COLO829 (cell line): Measurements from ENCODE around the gene GFOD1.
"Not testable (repeated sequence)": the region's sequence is repeated elsewhere in the genome, so short reads cannot be mapped to it uniquely, and the experiment has no call there.

Source experiments
- DNase-seq: peaks from one replicate; pipeline ENCODE4 v3.0.0; 2012; ENCODE audit warnings: low spot score

The GFOD1 gene

DNA sequence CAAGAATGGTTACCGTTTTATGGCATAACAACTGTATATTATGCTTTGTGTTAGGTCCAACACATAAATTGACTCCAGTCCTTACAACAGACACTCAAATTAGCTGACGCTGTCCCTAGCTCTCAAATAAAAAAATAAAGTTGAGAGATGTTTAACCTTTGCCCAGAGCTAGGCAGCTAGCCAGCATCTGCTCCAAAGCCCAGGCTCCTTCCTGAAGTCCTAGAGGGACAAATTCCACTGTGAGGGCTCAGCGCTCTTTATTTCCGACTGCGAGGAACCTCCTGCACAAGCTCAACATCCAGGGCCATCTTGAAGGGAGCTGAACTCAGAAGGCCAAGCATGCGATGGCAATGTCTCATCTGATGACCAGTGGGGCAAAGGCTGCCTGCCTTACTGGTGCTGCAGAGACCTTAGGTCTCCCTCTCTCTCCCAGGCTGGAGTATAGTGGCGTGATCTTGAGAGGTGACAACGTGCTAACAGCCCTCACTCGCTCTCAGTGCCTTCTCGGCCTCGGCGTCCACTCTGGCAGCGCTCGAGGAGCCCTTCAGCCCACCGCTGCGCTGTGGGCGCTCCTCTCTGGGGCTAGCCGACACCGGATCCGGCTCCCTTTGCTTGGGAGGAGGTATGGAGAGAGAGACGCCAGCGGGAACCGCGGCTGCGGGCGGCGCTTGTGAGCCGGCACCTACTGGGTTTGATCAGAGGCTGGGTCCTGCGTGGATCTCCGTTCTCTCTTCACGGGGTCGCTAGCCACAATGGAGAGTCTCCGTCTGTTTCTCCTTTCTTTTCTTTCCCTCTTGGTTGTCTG, 24.7 kb upstream of the GFOD1 start:
- DNase-seq: no peak

- not testable (repeated sequence) for DNase-seq
Observed at GRCh38 chr6:13511141-13511571, 23.8 kb upstream of the GFOD1 start.

DNA sequence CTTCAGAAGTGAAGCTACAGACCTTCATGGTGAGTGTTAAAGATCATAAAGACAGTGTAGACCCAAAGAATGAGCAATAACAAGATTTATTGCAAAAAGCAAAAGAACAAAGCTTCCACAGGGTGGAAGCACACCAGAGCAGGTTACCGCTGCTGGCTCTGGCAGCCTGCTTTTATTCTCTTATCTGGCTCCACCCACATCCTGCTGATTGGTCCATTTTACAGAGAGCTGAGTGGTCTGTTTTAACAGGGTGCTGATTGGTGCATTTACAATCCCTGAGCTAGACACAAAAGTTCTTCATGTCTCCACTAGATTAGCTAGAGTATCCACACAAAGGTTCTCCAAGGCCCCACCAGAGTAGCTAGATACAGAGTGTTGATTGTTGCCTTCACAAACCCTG, 23.0 kb upstream of the GFOD1 start:
- DNase-seq: not testable (repeated sequence)

- DNase-seq: no peak
Observed at GRCh38 chr6:13508711-13509705, 21.6 kb upstream of the GFOD1 start.

GRCh38 chr6:13507306-13507860, 20.0 kb upstream of the GFOD1 start:
- peak; percentile 68 for DNase-seq

DNA sequence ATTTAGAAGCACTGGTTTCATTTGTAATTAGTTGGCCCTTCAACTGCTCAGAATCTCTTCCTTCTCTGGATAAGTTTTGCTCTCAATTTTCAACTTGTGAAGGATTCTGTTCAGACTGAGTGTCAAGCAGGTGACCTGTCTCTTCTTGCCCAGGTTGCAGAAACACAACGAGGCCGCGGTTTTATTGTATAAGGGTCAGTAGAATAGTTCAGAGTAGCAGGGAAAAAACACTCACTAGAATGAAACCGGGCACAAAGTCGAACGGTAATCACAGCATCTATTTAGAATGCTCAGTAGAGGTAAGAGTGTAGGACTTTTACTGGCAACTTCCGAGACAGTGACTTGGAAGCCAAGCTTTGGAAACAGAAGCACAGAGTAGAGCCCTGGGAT, 17.9 kb upstream of the GFOD1 start:
- DNase-seq: no peak

DNA sequence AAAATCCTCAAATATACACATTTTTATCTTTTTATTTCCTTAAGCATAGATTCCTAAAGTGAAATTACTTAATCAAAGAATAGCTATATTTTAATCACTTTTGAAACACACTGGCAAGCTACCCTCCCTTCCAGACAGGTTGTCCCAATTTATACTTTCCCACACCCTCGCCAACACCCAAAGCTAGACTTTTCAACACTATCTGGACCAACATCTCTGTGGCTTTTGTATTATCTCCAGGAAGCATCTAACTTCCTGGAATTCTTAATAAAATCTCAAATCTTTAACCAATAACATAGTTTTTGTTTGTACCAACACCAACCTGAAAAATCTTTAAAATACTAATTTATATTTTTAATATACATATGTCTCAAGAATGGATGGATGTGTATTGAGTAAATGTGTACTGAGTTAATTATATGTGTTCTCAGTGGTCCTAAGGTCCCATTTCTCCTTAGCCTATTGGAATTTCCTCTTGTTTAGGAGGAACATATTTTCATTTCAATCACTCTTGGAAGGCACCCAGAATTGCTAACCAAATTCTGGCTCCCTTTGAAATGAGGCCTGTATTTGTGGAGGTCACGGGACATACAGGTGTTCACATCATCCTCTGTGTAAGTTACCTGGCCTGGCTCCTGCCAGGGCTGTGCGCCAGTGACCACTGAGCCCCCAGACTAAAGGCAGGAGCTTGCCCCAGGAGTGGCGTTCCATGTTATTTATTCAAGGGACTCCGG, 17.4 kb upstream of the GFOD1 start:
- no peak for DNase-seq

DNA sequence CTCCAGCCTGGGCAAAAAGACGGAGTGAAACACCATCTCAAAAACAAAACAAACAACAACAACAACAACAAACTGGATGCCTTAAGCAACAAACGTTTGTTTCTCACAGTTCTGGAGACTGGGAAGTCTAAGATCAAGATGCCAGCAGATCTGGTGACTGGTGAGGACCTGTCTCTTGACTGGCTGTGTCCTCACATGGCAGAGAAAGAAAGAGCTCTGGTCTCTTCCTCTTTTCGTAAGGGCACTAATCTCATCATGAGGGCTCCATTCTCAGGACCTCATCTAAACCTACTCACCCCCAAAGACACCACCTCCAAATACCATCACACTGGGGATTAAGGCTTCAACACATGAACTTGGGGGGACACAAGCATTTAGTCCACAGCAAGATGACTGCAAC, 13.5 kb upstream of the GFOD1 start:
- DNase-seq: no peak

DNA sequence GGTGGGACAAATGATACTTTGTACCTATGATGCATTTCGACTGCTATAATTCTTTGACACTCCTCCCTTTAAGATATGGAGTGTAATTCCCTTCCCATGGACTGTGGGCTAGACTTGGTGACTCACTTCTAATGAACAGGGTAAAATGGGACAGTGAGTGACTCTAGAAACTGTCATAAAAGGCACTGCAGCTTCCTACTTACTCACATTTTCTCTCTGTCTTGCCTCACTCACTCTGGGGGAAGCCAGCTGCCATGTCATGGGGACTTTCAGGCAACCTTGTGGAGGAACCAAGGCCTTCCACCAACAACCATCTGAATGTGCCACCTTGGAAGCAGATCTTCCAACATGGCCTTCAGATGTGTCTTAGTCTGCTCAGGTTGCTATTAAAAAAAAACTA, 12.9 kb upstream of the GFOD1 start:
- no peak for DNase-seq

GRCh38 chr6:13496513-13497190, 9.3 kb upstream of the GFOD1 start:
- no peak for DNase-seq

DNA sequence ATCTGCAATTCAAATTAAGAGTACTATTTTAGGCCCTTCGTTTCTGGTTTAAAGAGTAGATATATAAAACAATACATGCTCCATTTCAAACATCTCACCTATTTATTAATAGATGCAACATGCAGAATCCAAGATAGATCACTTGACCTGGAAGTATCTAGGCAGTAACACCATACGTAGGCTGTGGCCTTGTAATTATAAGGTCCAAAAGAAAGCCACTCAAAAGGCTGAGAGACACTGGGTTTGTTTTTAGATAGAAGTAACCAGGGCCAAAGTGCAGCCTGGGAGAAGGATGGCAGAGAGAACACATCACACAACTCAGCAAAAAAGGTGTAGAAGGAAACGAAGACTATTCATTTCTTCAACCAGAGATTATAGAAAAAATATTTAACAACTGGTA, 8.4 kb upstream of the GFOD1 start:
- DNase-seq: no peak

- no peak for DNase-seq
Observed at GRCh38 chr6:13495112-13495776, 7.8 kb upstream of the GFOD1 start.

GRCh38 chr6:13494137-13494536, 6.7 kb upstream of the GFOD1 start:
- no peak for DNase-seq

DNA sequence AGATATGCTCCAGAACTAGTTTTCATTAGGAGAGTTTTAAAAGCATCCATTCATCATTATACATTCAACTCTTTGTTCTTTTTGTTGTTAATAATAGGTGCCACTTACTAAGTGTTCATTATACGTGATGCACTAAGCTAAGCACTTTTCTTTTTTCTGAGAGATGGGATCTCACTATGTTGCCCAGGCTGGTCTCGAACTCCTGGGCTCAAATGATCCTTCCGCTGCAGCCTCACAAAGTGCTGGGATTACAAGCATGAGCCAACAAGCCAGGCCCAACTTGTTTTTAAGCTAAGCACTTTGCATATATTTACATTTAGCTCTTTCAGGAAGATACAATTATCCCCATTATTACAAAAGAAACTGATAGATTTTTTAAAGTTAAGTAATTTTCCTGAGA, 5.7 kb upstream of the GFOD1 start:
- DNase-seq: no peak

DNA sequence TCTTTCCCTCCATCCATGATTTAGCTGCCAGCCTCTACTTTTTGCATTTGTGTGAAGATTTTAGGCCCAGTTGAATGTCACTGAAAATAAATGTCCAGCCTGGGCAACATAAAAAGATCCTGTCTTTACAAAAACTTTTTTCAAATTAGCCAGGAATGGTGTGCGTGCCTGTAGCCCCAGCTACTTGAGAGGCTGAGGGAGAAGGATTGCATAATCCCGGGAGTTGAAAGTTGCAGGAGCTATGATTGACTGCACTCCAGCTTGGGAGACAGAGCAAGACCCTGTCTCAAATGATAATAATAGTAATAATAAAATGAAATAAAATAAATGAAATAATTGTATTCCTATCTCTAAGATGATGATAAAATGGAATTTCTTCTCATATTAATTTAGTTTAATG, 5.0 kb upstream of the GFOD1 start:
- no peak for DNase-seq

- no peak for DNase-seq
Observed at GRCh38 chr6:13491538-13491937, 4.1 kb upstream of the GFOD1 start.

DNA sequence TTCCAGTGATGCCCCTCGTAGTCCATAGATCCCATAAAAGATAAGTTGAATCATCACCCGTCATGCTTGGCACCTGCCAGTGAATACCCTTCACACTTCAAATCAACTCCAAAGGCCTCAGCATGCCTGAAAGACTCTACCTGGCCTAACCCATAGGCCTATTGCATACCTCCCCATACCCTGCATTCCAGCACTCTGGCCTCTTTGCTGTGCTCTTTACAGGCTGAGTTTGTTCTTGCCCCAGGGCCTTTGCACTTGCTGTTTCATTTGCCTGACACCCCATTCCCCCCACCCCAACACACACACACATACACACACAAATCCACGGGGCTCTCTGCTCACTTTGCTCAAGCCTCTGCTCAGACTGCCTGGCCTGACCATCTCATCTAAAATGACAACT, 3.0 kb upstream of the GFOD1 start:
- DNase-seq: no peak

GRCh38 chr6:13488896-13489237, 1.5 kb upstream of the GFOD1 start:
- DNase-seq: no peak

DNA sequence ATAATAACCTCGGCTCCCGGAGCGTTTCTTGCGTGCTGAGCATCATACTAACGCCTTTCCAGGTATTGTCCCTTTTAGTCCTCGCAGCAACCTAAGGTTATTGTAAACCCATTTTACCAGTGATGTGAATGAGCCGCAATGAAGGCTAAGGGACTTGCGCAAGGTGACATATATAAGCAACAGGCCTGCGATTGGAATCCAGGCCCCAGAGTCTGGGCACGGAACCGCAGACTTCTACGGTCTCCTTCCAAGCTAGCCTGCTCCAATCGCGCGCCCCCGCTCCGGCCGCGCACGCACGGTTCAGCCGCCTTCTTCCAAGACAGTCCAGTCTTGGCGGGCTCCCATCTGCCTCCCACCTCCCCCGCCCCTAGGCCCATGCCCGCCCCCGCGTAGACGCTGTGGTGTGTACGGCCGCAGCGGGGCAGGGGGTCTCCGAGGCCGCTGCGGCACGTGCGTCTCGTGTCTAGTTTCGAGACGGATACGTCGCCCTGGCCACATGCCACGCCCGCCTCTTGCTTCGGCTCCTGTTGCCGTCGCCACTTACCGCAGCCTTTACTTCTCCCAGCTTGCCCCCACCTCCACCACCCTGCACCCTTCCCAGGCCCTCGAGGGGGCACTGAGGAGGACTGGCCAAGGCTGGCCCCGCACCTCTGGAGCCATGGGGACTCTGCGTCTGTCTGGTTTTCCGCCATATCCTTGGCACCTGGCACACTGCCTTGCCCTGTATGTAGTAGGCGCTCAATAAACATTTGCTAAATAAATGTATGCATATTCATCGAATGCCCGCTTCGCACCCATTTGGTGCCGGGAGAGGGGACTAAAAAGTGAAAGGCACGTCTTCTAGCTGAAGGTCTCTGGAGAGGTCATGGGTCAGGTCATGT, 855 bp upstream of the GFOD1 start:
- no peak for DNase-seq

DNA sequence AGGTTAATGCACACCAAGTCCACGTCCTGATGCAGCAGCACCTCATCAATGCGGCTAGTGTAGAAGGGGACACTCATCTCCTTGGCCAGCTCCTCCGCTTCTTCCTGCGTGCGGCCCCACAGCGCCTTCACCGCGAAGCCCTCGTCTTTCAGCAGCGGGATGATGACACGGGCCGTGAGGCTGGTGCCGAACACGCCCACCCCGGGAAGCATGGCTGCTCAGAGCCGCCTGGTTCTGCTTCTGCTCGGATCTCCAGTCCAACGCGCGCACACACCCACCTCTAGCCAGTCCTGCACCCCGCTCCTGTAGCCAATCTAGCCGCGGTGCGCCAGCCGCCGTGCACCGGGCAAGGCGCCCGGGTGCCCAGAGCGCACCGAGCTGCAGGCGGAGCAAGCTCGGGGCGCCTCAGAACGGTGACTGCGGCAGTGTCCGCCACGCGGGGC, 700 bp downstream of the GFOD1 start:
- peak; percentile 40 for DNase-seq
